ENCODE results near the gene DHRS12.

Gene DHRS12

GRCh38 chr13:51758691-51759090, 45.3 kb downstream of the DHRS12 start:
- no peak for DNase-seq (ENCODE audit: low spot score)

- no peak for DNase-seq (ENCODE audit: low spot score)
Measured at GRCh38 chr13:51756651-51757050, 47.3 kb downstream of the DHRS12 start.

- no peak for DNase-seq (ENCODE audit: low spot score)
Measured at GRCh38 chr13:51747438-51748434, 56.2 kb downstream of the DHRS12 start.

- DNase-seq (ENCODE audit: low spot score) = no peak
Measured at GRCh38 chr13:51746802-51747201, 57.2 kb downstream of the DHRS12 start.

GRCh38 chr13:51745243-51745642, 58.7 kb downstream of the DHRS12 start:
- DNase-seq (ENCODE audit: low spot score) = no peak

GRCh38 chr13:51742611-51743010, 61.4 kb downstream of the DHRS12 start:
- DNase-seq (ENCODE audit: low spot score) = no peak

GRCh38 chr13:51742031-51742430, 61.9 kb downstream of the DHRS12 start:
- no peak for DNase-seq (ENCODE audit: low spot score)

GRCh38 chr13:51740698-51741097, 63.3 kb downstream of the DHRS12 start:
- DNase-seq (ENCODE audit: low spot score) = no peak

GRCh38 chr13:51739027-51739764, 64.8 kb downstream of the DHRS12 start:
- no peak for DNase-seq (ENCODE audit: low spot score)

GRCh38 chr13:51738226-51738905, 65.6 kb downstream of the DHRS12 start:
- no peak for DNase-seq (ENCODE audit: low spot score)

- no peak for DNase-seq (ENCODE audit: low spot score)
Measured at GRCh38 chr13:51737609-51738008, 66.4 kb downstream of the DHRS12 start.

- no peak for DNase-seq (ENCODE audit: low spot score)
Measured at GRCh38 chr13:51734786-51735185, 69.2 kb downstream of the DHRS12 start.

- DNase-seq (ENCODE audit: low spot score) = peak; percentile 16
Measured at GRCh38 chr13:51733374-51734298, 70.3 kb downstream of the DHRS12 start.

- no peak for DNase-seq (ENCODE audit: low spot score)
Measured at GRCh38 chr13:51731759-51732158, 72.2 kb downstream of the DHRS12 start.

GRCh38 chr13:51730927-51731326, 73.0 kb downstream of the DHRS12 start:
- DNase-seq (ENCODE audit: low spot score) = no peak

GRCh38 chr13:51729866-51730553, 74.0 kb downstream of the DHRS12 start:
- no peak for DNase-seq (ENCODE audit: low spot score)

GRCh38 chr13:51728972-51729371, 75.0 kb downstream of the DHRS12 start:
- DNase-seq (ENCODE audit: low spot score) = no peak

GRCh38 chr13:51728275-51728673, 75.7 kb downstream of the DHRS12 start:
- DNase-seq (ENCODE audit: low spot score) = no peak

GRCh38 chr13:51727634-51728274, 76.2 kb downstream of the DHRS12 start:
- no peak for DNase-seq (ENCODE audit: low spot score)
